DND-41 (cell line): ENCODE data around the gene HDGF.

ENCODE experiments used
- EZH2 ChIP-seq: IDR thresholded peaks from 3 replicates; pipeline ENCODE4 v1.6.1; 2012; ENCODE audit warnings: borderline replicate concordance, low read depth, mild to moderate bottlenecking, moderate library complexity, low read length, inconsistent platforms; ENCODE audit not compliant: severe bottlenecking
- TF ChIP-seq, protein P1 (sequence below): IDR thresholded peaks from 2 replicates; pipeline ENCODE4 v1.5.1; 2012; ENCODE audit warnings: borderline replicate concordance, low read length, moderate library complexity, mild to moderate bottlenecking; ENCODE audit not compliant: poor library complexity, severe bottlenecking; ENCODE audit errors: extremely low read depth

DNA sequence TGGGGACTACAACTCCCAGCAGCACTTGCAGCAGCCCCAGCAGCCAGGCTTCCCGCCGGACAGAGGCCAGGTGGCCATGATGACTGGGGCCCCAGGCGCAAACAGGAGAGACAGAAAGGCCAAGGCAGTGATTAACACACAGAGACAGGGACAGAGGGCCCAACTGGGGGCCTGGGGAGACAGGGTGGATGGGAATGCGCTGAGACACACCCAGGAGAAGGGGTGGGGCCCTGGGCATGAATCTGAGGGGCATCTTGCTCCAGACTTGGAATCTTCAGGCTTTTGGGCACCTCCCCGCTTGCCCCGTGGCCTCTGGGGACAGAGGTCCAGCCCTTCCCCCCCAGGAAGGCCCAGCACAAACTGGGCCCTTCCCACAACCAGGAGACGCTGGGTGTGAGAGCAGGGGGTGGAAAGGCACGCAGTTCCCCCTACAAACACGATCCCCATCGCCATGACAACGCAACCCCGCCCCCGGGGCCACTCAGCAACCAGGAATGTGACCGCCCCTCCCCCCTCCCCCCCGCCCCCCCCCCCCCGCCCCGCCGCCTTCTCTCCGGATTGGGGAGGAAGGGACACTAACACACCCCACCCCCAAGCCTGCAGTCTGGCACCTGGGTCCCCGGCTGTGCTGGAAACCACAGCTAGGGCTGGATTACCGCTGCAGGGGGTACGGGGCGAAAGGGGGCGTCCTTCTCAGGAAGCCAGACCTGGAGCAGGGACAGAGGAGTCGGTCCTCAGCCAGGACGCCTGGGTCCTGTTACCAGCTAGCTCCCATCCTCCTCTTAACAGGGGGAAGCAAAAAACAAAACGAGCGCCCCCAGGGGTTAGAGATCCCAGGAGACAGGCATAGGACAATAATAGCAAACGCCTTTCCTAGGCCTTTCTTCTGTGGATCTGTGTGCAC is 4.5 kb downstream of the HDGF start:
- TF ChIP-seq, protein P1, sequence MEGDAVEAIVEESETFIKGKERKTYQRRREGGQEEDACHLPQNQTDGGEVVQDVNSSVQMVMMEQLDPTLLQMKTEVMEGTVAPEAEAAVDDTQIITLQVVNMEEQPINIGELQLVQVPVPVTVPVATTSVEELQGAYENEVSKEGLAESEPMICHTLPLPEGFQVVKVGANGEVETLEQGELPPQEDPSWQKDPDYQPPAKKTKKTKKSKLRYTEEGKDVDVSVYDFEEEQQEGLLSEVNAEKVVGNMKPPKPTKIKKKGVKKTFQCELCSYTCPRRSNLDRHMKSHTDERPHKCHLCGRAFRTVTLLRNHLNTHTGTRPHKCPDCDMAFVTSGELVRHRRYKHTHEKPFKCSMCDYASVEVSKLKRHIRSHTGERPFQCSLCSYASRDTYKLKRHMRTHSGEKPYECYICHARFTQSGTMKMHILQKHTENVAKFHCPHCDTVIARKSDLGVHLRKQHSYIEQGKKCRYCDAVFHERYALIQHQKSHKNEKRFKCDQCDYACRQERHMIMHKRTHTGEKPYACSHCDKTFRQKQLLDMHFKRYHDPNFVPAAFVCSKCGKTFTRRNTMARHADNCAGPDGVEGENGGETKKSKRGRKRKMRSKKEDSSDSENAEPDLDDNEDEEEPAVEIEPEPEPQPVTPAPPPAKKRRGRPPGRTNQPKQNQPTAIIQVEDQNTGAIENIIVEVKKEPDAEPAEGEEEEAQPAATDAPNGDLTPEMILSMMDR: no peak
- no peak for TF ChIP-seq EZH2
